Activated CD8-positive, alpha-beta memory T cell treated with anti-CD3 and anti-CD28 coated beads for 1 hour (primary cell): ENCODE results near the gene CILP.
"Not testable (repeated sequence)": the region's sequence is repeated elsewhere in the genome, so short reads cannot be mapped to it uniquely, and the experiment has no call there.

Source experiments
- DNase-seq, 2 donors: peaks; one replicate each; pipeline ENCODE4 v3.0.0-alpha.2; 2020; ENCODE audit warnings: low read depth in 1 of 2; ENCODE audit errors: extremely low read depth in 1 of 2

Gene CILP

GRCh38 chr15:65210770-65211481, at the start of gene CILP:
Gene CILP (minus strand): TSS chr15:65211473. CDS start chr15:65209755, 1,718 bp downstream.
- no peak for DNase-seq

GRCh38 chr15:65260968-65261367, 49.7 kb upstream of the CILP start:
- DNase-seq = no peak

- no peak for DNase-seq
Observed at GRCh38 chr15:65259367-65259797, 48.1 kb upstream of the CILP start.

- no peak for DNase-seq
Observed at GRCh38 chr15:65258375-65259262, 47.3 kb upstream of the CILP start.

- no peak for DNase-seq
Observed at GRCh38 chr15:65255486-65256140, 44.3 kb upstream of the CILP start.

- DNase-seq = no peak
Observed at GRCh38 chr15:65254758-65255157, 43.5 kb upstream of the CILP start.

- no peak for DNase-seq
Observed at GRCh38 chr15:65254356-65254755, 43.1 kb upstream of the CILP start.

GRCh38 chr15:65249641-65250040, 38.4 kb upstream of the CILP start:
- DNase-seq = no peak

- DNase-seq = no peak
Observed at GRCh38 chr15:65248511-65249255, 37.4 kb upstream of the CILP start.

- DNase-seq = no peak
Observed at GRCh38 chr15:65246939-65247338, 35.7 kb upstream of the CILP start.

- no peak for DNase-seq
Observed at GRCh38 chr15:65246026-65246714, 34.9 kb upstream of the CILP start.

- no peak for DNase-seq
Observed at GRCh38 chr15:65245096-65245856, 34.0 kb upstream of the CILP start.

- no peak for DNase-seq
Observed at GRCh38 chr15:65244638-65245037, 33.4 kb upstream of the CILP start.

- not testable (repeated sequence) for DNase-seq
Observed at GRCh38 chr15:65236443-65236842, 25.2 kb upstream of the CILP start.

GRCh38 chr15:65233696-65234095, 22.4 kb upstream of the CILP start:
- DNase-seq = no peak

- no peak for DNase-seq
Observed at GRCh38 chr15:65232520-65232919, 21.2 kb upstream of the CILP start.

- DNase-seq = no peak
Observed at GRCh38 chr15:65231306-65231705, 20.0 kb upstream of the CILP start.

- not testable (repeated sequence) for DNase-seq
Observed at GRCh38 chr15:65226901-65227300, 15.6 kb upstream of the CILP start.

GRCh38 chr15:65226221-65226620, 14.9 kb upstream of the CILP start:
- no peak for DNase-seq
